ENCODE results near the gene NFAM1. TPM values are rescaled to one million over a fixed set of nuclear protein-coding genes. Genes with fewer than 3 reads are reported as not detected.

Gene NFAM1
- total RNA-seq, 1 donor from 2014 or later, result not detected

- Mint-ChIP-seq H3K27ac (ENCODE audit: unreplicated experiment) (peak overlapping the region; percentile 6), H3K36me3 (ENCODE audit: low read depth) (no peaks in the 10 kb centered on the region), H3K9me3 (ENCODE audit: low read depth) (no peaks in the 10 kb centered on the region), H3K27me3 (ENCODE audit: low read depth) (peaks cover 29% of the 10 kb centered on the region), H3K4me3 (ENCODE audit: unreplicated experiment) (no peak overlapping the region), H3K4me1 (ENCODE audit: low read depth) (no peaks in the 10 kb centered on the region)
- no peak for DNase-seq (ENCODE audit: low spot score)
- no peak for TF ChIP-seq CTCF (IDR thresholded peaks at IDR 0.05)
Measured at GRCh38 chr22:42470366-42471082, 38.3 kb upstream of the NFAM1 start.

GRCh38 chr22:42468841-42469240 is 36.6 kb upstream of the NFAM1 start:
- H3K27me3 Mint-ChIP-seq (ENCODE audit: low read depth), result peaks cover 30% of the 10 kb centered on the region
- H3K4me3 Mint-ChIP-seq (ENCODE audit: unreplicated experiment), result no peak overlapping the region
- no peaks in the 10 kb centered on the region for H3K9me3 Mint-ChIP-seq (ENCODE audit: low read depth)
- no peaks in the 10 kb centered on the region for H3K4me1 Mint-ChIP-seq (ENCODE audit: low read depth)
- no peak overlapping the region for H3K27ac Mint-ChIP-seq (ENCODE audit: unreplicated experiment)
- H3K36me3 Mint-ChIP-seq (ENCODE audit: low read depth), result no peaks in the 10 kb centered on the region
- no peak for TF ChIP-seq CTCF (IDR thresholded peaks at IDR 0.05)
- DNase-seq (ENCODE audit: low spot score), result no peak

GRCh38 chr22:42462016-42462415 is 29.8 kb upstream of the NFAM1 start:
- no peak overlapping the region for H3K4me3 Mint-ChIP-seq (ENCODE audit: unreplicated experiment)
- H3K9me3 Mint-ChIP-seq (ENCODE audit: low read depth), result no peaks in the 10 kb centered on the region
- peaks cover 47% of the 10 kb centered on the region for H3K27me3 Mint-ChIP-seq (ENCODE audit: low read depth)
- no peak for TF ChIP-seq CTCF (IDR thresholded peaks at IDR 0.05)
- no peaks in the 10 kb centered on the region for H3K4me1 Mint-ChIP-seq (ENCODE audit: low read depth)
- DNase-seq (ENCODE audit: low spot score), result no peak
- peaks cover 2% of the 10 kb centered on the region for H3K36me3 Mint-ChIP-seq (ENCODE audit: low read depth)
- H3K27ac Mint-ChIP-seq (ENCODE audit: unreplicated experiment), result no peak overlapping the region

- Mint-ChIP-seq H3K4me3 (ENCODE audit: unreplicated experiment) (no peak overlapping the region), H3K27me3 (ENCODE audit: low read depth) (peaks cover 49% of the 10 kb centered on the region), H3K4me1 (ENCODE audit: low read depth) (no peaks in the 10 kb centered on the region), H3K9me3 (ENCODE audit: low read depth) (no peaks in the 10 kb centered on the region), H3K27ac (ENCODE audit: unreplicated experiment) (no peak overlapping the region), H3K36me3 (ENCODE audit: low read depth) (peaks cover 2% of the 10 kb centered on the region)
- TF ChIP-seq CTCF (IDR thresholded peaks at IDR 0.05), result no peak
- no peak for DNase-seq (ENCODE audit: low spot score)
Measured at GRCh38 chr22:42461511-42461910, 29.3 kb upstream of the NFAM1 start.

- Mint-ChIP-seq H3K27ac (ENCODE audit: unreplicated experiment) (no peak overlapping the region), H3K27me3 (ENCODE audit: low read depth) (peaks cover 53% of the 10 kb centered on the region), H3K9me3 (ENCODE audit: low read depth) (no peaks in the 10 kb centered on the region), H3K4me3 (ENCODE audit: unreplicated experiment) (no peak overlapping the region), H3K36me3 (ENCODE audit: low read depth) (peaks cover 2% of the 10 kb centered on the region), H3K4me1 (ENCODE audit: low read depth) (no peaks in the 10 kb centered on the region)
- no peak for TF ChIP-seq CTCF (IDR thresholded peaks at IDR 0.05)
- DNase-seq (ENCODE audit: low spot score), result no peak
Measured at GRCh38 chr22:42459287-42460063, 27.3 kb upstream of the NFAM1 start.
